ENCODE data around the gene DGKZ.

Gene DGKZ

DNA sequence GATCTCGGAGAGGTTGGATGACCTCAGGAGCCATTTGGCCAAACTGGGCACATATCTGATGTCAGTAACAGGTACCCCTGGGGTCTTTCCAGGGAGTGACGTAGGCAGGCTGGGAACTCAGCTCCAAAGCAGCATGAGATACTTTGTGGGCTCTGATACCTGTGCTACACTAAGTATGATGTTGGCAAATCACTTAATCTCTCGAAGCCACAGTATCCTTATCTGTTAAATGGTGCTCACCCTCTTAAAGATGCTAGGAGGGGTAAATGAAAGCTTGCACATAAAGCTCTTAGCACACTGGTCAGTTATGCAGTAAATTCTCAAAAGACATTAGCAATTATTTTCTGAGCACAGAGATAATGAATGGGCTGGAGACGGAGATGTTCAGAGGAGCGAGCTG, 17.1 kb upstream of the DGKZ start:
- no peak for DNase-seq

GRCh38 chr11:46330563-46331281, 16.5 kb upstream of the DGKZ start:
- DNase-seq = no peak

DNA sequence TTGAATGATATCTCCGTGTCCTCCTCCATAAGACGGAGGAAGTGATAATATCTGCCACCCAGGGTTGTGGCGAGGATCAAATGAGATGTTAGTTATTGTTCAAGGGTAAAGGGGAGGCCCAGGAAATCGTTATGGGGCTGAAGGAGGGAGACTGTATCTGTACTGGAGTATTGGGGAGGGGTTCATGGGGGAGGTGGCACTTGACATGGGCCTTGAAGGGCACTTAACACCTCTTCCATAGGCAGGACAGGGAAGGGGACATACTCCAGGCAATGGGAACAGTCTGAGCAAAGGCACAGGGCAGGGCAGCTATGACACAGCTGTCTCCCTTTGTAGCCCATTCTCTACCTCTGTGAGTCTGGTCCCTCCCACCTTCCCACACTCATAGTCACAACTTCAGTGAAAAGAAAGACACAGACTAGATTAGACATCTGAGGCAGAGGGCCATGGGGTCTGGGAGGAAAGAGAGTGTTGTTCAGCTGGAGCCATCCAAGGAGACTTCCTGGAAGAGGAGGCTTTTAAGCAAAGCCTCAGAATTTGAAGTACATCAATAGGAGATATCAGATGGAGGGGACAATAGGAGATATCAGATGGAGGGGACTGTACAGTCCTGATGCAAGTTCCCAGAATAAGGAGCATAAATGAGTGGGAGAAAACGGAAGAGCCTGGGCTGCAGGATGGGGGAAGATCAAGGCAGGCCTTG, 15.8 kb upstream of the DGKZ start:
- DNase-seq = no peak

DNA sequence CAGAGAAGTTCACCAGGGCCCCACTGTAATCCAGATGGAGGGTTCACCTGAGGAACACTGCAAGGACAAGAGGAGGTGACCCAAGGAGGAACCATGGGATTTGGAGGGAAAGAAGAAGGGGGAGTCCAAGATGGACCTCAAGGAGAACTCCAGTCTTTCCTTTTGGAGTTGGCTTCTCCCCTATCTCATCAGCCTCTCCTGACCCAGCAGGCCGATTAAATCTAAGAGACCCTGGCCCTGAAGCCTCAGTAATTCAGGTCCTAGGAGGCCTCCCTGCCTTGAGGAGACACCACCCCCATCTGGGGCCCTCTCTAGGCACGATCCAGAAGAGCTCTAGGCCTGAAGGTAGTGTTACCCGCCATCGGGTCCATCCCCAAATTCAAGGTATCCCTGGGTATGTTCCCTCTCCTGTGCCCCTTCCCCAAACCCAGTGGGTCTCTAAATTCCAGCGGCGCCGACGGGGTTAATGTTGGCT, 15.1 kb upstream of the DGKZ start:
- DNase-seq = no peak

- no peak for DNase-seq
These were observed 14.5 kb upstream of the DGKZ start for GRCh38 chr11:46332568-46333393.

DNA sequence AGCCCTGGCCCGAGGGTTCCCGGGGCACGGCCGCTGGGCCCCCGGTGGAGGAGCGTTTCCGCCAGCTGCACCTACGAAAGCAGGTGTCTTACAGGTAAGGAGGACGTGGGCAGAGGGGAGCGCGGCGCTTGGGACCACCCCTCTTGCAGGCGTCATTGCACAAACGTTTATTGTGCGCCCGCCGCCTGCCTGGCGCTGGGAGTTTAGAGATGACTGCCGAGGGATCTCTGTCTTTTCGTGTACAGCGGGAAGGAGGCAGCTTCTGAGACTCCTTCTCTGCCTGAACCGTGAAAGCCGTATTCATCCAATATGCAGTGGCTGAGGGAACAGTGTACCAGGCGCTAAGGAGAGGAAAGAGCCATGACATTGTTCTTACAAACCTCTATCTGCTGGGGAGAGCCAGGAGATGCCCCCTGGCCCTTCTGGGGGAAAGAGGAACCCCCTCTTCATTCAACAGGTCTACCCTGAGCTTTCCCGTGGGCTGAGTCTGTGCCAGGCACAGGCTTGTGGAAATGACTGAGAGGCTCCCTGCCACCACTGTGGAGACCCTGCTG, 13.8 kb upstream of the DGKZ start:
- DNase-seq = no peak

DNA sequence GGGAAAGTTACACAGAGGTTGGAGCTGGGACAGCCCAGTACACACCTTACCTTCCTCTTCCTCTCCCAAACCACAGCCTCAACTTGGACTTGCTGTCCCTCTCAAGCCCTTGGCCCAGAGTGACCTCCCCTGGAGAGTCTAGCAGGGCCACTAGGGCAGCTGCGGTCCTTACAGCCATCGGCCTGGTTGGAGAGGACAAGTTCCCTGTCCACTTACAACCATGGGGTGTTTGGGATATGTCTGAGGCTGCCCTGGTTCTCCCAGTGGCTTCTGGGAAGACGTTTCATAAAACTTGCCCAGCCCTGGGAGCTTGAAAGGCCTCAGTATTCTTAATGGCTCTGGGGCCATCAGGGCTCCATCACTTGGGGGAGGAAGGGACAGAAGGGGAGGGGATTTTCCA, 13.1 kb upstream of the DGKZ start:
- no peak for DNase-seq

GRCh38 chr11:46335271-46335670, 12.0 kb upstream of the DGKZ start:
- DNase-seq = no peak

DNA sequence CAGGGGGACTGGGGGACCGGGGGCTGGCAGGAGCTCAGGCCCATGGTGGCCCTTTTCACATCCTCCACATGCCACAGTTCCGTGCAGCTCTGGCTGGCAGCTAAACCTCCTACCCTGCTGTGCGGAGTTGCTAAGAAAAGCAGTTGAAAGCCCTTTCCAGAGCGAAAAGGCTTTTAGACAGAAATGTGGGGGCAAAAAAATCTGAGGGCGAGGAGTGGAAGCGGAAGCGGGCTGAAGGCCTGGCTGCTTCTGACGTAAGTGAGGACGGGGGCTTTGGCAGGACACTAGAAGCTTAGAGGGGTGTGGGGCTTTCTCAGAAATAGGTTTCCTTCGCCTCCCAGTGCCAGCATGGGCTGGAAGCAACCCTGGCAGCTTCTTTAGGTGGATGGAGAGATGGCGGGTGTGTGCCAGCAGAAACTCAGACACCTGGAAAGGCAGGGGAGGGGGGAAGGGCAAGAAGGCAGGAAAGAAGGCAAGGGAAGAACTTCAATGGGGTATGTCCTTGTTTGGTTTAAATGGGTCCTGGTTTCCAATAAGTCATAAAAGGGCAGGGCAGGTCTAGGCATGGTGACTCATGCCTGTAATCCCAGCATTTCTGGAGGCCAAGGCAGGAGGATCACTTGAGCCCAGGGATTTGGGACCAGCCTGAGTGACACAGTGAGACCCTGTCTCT, 11.2 kb upstream of the DGKZ start:
- DNase-seq = no peak

DNA sequence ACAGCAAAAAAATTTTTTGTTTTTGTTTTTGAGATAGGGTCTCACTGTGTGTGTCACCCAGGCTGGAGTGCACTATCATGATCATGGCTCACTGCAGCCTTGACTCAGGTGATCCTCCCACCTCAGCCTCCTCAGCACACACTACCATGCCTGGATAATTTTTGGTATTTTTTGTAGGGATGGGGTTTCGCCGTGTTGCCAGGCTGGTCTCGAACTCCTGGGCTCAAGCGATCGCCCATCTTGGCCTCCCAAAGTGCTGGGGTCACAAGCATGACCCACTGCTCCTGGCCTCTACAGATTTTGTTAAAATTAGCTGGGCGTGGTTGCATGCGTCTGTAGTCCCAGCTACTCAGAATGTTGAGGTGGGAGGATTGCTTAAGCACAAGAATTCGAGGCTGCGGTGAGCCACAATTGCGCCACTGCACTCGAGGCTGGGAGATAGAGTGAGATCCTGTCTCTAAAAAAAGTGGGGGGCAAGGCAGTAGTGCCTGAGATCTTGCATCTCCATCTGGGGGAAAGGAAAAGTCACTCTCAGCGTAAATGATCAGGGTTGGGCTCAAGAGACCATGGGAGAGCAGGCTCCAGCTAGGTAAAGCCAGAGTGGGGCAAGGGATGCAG, 10.6 kb upstream of the DGKZ start:
- DNase-seq = peak; percentile 77

GRCh38 chr11:46337626-46338345, 9.5 kb upstream of the DGKZ start:
- DNase-seq = no peak

DNA sequence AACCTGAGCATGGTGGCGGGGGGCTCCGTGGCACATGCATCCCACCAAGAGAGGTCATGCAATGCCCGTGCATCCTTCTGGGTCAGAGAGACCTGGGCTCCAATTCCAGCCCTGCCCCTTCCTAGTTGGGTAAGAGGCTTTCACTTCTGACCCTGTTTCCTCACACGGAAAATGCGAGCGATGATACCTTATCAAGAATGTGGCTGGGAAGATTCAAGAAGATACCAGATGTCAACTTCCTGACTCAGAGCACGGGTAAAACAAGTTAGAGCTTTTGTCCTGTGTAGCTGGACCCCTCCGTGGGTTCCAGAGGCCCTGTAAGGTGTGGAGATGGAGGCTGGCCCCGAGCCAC, 8.7 kb upstream of the DGKZ start:
- DNase-seq = no peak

GRCh38 chr11:46338988-46339666, 8.1 kb upstream of the DGKZ start:
- DNase-seq = no peak

GRCh38 chr11:46339816-46340215, 7.4 kb upstream of the DGKZ start:
- DNase-seq = no peak

GRCh38 chr11:46341454-46341853, 5.8 kb upstream of the DGKZ start:
- no peak for DNase-seq

DNA sequence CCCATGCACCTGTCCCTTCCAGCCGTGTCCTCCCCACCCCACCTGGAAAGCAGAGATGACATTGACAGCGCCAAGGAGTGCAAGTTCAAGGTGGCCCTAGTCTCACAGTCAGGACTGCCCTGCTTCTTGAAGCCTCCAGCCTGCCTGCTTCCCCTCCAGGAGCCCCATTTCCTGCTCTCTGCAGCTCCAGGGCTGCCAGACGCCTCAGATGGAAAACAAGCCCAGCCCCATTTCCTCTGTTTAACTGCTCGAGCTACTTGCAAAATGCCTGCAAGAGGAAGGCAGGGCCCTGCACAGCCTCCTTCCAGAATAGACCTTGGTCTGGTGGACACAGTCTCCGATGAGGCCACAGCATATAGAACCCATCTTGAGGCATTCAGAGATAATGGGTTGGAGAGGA, 5.0 kb upstream of the DGKZ start:
- peak; percentile 22 for DNase-seq

- no peak for DNase-seq
These were observed 3.7 kb upstream of the DGKZ start for GRCh38 chr11:46343520-46343919.

- no peak for DNase-seq
These were observed 2.1 kb upstream of the DGKZ start for GRCh38 chr11:46345131-46345597.

DNA sequence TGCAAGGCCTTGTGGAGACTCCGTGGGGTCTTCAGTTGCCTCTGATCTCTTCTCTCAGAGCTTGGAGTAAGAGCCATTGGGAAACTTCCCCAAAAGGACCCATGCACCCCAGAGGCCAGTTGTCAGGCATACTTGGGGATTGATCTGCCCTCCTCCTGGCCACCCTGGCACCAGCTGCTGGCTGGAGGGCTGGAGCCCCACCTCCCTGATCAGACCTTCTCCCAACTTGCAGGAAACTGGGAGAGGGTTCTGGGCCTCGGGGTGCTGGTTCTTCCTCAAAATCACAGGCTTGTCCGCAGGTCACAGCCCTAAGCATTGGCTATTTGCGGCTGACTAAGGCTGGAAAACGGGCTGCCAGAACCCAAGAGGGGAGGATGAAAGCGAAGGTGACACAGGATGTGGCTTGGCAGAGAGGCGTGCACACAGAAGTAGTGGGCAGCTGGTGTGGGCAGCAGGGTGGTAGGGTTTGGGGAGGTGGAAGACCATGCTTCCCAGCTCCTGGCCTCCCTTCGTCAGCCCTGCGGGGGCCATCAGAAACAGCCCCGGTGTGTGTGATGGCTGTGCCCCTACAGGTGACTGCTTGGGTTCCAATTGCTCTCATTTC, 1.3 kb upstream of the DGKZ start:
- no peak for DNase-seq

DNA sequence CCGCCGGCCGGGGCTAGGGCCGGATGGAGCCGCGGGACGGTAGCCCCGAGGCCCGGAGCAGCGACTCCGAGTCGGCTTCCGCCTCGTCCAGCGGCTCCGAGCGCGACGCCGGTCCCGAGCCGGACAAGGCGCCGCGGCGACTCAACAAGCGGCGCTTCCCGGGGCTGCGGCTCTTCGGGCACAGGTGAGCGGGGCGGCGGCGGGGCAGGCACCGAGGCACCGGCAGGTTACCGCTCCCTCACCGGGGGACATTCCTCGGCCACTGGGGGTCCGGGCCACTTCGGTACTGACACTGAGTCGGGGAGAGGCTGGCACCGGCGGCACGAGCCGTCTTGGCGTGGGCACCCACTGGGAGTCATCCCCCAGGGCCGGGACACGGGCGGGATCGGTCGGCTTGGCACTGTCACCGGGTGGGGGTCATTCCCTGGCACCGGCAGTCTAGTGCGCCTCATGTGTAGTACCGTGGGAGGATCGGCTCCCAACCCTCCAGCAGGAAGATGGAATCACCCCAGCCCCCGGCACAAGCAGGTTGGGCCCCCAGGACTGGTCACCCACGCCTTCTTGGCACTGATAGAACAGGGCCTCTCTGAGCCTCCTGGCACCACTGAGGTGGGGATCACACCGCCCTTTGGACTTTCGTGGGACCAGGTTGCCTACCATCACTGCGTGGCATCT, 511 bp downstream of the DGKZ start:
- DNase-seq = no peak

Data from NK-92 treated with Interleukin-12 subunit alpha and Interleukin-12 subunit beta, amount 100 ng/mL, for 24 hours (cell line).